IMR-90 (cell line): ENCODE results near the gene PPDPF. TPM values are rescaled to one million over a fixed set of nuclear protein-coding genes. Genes with fewer than 3 reads are reported as not detected.

Experiments used
- ATAC-seq: fragments of 200-7000 bp; cut with Tn5 transposase; 2 replicates; pipeline ENCODE4 v1.9.1; 2020; ENCODE audit warnings: low read depth, mild to moderate bottlenecking, moderate library complexity
- BruUV-seq: library from RNA; stranded (reverse); fragments of 400-500 nt; replicated peaks from 2 replicates; lab custom pipeline; 2021; lab: Mats Ljungman, UMichigan
- CTCF ChIA-PET: fragments of 300-600 bp; formaldehyde crosslinking; extraction: SDS; loops from one replicate; lab custom pipeline; 2021; ENCODE audit warnings: antibody characterized with exemption; lab: Yijun Ruan, JAX
- POLR2A ChIA-PET: fragments of 300-600 bp; sonication (Branson Sonifier 250); formaldehyde crosslinking; loops from one replicate; lab custom pipeline; 2022; ENCODE audit warnings: antibody characterized with exemption; ENCODE audit not compliant: unreplicated experiment; lab: Charles Lee
- DNase-seq: peaks from one replicate; pipeline ENCODE4 v3.0.0; 2013
- H2AFZ ChIP-seq: replicated peaks from 2 replicates; pipeline ENCODE3; 2013; ENCODE audit warnings: low read length, mild to moderate bottlenecking; ENCODE audit not compliant: poor library complexity
- H2AK5ac ChIP-seq: 2 replicates; pipeline ENCODE4 v1.6.1; 2013; ENCODE audit warnings: low read depth, low read length, inconsistent platforms
- H2AK9ac ChIP-seq: replicated peaks from 2 replicates; pipeline ENCODE3; 2013; ENCODE audit warnings: mild to moderate bottlenecking, low read depth, low read length, moderate library complexity; ENCODE audit not compliant: poor library complexity
- H2BK120ac ChIP-seq: 2 replicates; pipeline ENCODE4 v1.6.1; 2013; ENCODE audit warnings: low read depth, low read length, inconsistent platforms
- H2BK15ac ChIP-seq: 3 replicates; pipeline ENCODE4 v1.6.1; 2013; ENCODE audit warnings: low read depth, low read length, inconsistent platforms
- H2BK20ac ChIP-seq: 2 replicates; pipeline ENCODE4 v1.6.1; 2013; ENCODE audit warnings: low read depth, mild to moderate bottlenecking, inconsistent platforms, low read length, moderate library complexity
- H2BK5ac ChIP-seq: 2 replicates; pipeline ENCODE4 v1.6.1; 2013; ENCODE audit warnings: mild to moderate bottlenecking, low read depth, low read length, inconsistent platforms; ENCODE audit not compliant: poor library complexity, severe bottlenecking
- H3K14ac ChIP-seq: replicated peaks from 2 replicates; pipeline ENCODE4 v1.6.1; 2013; ENCODE audit warnings: low read depth, low read length, inconsistent platforms
- H3K18ac ChIP-seq: 2 replicates; pipeline ENCODE4 v1.6.1; 2013; ENCODE audit warnings: low read depth, low read length, control low read depth
- H3K23ac ChIP-seq: 2 replicates; pipeline ENCODE4 v1.6.1; 2013; ENCODE audit warnings: low read depth, low read length, inconsistent platforms
- H3K27ac ChIP-seq: 2 replicates; pipeline ENCODE4 v1.5.1; 2013; ENCODE audit warnings: mild to moderate bottlenecking, control low read depth, low read length; ENCODE audit not compliant: insufficient read depth
- H3K27me3 ChIP-seq: 2 replicates; pipeline ENCODE4 v1.6.1; 2013; ENCODE audit warnings: low read length; ENCODE audit not compliant: control insufficient read depth, insufficient read depth
- H3K36me3 ChIP-seq: 2 replicates; pipeline ENCODE4 v1.6.1; 2013; ENCODE audit warnings: low read length, mixed read lengths; ENCODE audit not compliant: control insufficient read depth, insufficient read depth
- H3K4ac ChIP-seq: 2 replicates; pipeline ENCODE4 v1.6.1; 2013; ENCODE audit warnings: low read depth, low read length, inconsistent platforms
- H3K4me1 ChIP-seq: 2 replicates; pipeline ENCODE4 v1.6.1; 2013; ENCODE audit warnings: low read length, mixed read lengths; ENCODE audit not compliant: control insufficient read depth, insufficient read depth
- H3K4me2 ChIP-seq: 2 replicates; pipeline ENCODE4 v1.6.1; 2013; ENCODE audit warnings: low read depth, mild to moderate bottlenecking, control low read depth, low read length, moderate library complexity
- H3K4me3 ChIP-seq: 2 replicates; pipeline ENCODE4 v1.5.1; 2013; ENCODE audit warnings: low read depth, mild to moderate bottlenecking, control low read depth, low read length, moderate library complexity; ENCODE audit not compliant: insufficient read depth
- H3K56ac ChIP-seq: 2 replicates; pipeline ENCODE4 v1.6.1; 2013; ENCODE audit warnings: low read length, inconsistent platforms; ENCODE audit not compliant: insufficient read depth; ENCODE audit errors: extremely low read depth
- H3K79me1 ChIP-seq, 2 experiments: 2 replicates each; pipeline ENCODE4 v1.6.1; 2013; ENCODE audit warnings: low read length in 2 of 2, inconsistent platforms in 1 of 2, low read depth in 1 of 2
- H3K9ac ChIP-seq: 2 replicates; pipeline ENCODE4 v1.6.1; 2013; ENCODE audit warnings: low read depth, low read length, control low read depth
- H3K9me1 ChIP-seq: 2 replicates; pipeline ENCODE4 v1.6.1; 2013; ENCODE audit warnings: low read length, inconsistent platforms; ENCODE audit not compliant: insufficient read depth
- H3K9me3 ChIP-seq: 2 replicates; pipeline ENCODE4 v1.6.1; 2013; ENCODE audit warnings: low read length; ENCODE audit not compliant: control insufficient read depth, insufficient read depth
- H4K20me1 ChIP-seq: 2 replicates; pipeline ENCODE4 v1.6.1; 2013; ENCODE audit warnings: low read length, inconsistent platforms; ENCODE audit not compliant: insufficient read depth
- H4K5ac ChIP-seq: 2 replicates; pipeline ENCODE4 v1.6.1; 2013; ENCODE audit warnings: mild to moderate bottlenecking, low read depth, low read length, control low read depth
- H4K8ac ChIP-seq, 2 experiments: 2 replicates each; pipeline ENCODE4 v1.6.1; 2013; ENCODE audit warnings: low read depth in 2 of 2, low read length in 2 of 2, control low read depth in 1 of 2, inconsistent platforms in 1 of 2
- H4K91ac ChIP-seq: 2 replicates; pipeline ENCODE4 v1.6.1; 2013; ENCODE audit warnings: low read depth, low read length, inconsistent platforms; ENCODE audit not compliant: insufficient read depth
- CEBPB ChIP-seq: IDR thresholded peaks from 2 replicates; pipeline ENCODE4 v1.6.1; 2012; ENCODE audit warnings: low read depth, low read length, improper control_type of control experiment
- WGBS, 2 experiments: methylation state at CpG; one replicate each; pipeline versions ENCODE4 v1.1.5 to v1.1.7; 2013; ENCODE audit warnings: missing lambda C conversion rate in 2 of 2; ENCODE audit not compliant: insufficient read length in 1 of 2; ENCODE audit errors: extremely low coverage in 2 of 2; 5-methylcytosine and 5-hydroxymethylcytosine counted together
- dilution Hi-C: fragments of 300-500 bp; cut with HindIII; formaldehyde crosslinking; loops from one replicate; pipeline ENCODE4 v1.14.3; 2018; ENCODE audit warnings: low sequenced_read_pairs; ENCODE audit not compliant: unreplicated experiment
- in situ Hi-C: fragments of 300-500 bp; cut with MboI; formaldehyde crosslinking; loops from 3 replicates; pipeline ENCODE4 v1.14.3; 2019; ENCODE audit warnings: low sequenced_read_pairs, inconsistent platforms, mixed read lengths
- intact Hi-C: fragments of 100-400 bp; cut with micrococcal nuclease; formaldehyde crosslinking; loops from 2 replicates; pipeline ENCODE4 v1.10.0; 2022
- polyA plus RNA-seq, 3 experiments: library from polyadenylated mRNA; depleted of rRNA; stranded (reverse); fragments of >200 nt; gene quantifications; 2 replicates each; pipeline ENCODE4 v1.2.3, GENCODE V29; 2012; ENCODE audit warnings: low replicate concordance in 1 of 3
- total RNA-seq: library from RNA; depleted of rRNA; stranded (reverse); fragments of >200 nt; gene quantifications from 2 replicates; pipeline ENCODE4 v1.2.3, GENCODE V29; 2012

PPDPF gene
- total and polyA plus RNA-seq, 2 of the 4 experiments (the other 2 are of a cell fraction), result 12.9 to 171 TPM

DNA sequence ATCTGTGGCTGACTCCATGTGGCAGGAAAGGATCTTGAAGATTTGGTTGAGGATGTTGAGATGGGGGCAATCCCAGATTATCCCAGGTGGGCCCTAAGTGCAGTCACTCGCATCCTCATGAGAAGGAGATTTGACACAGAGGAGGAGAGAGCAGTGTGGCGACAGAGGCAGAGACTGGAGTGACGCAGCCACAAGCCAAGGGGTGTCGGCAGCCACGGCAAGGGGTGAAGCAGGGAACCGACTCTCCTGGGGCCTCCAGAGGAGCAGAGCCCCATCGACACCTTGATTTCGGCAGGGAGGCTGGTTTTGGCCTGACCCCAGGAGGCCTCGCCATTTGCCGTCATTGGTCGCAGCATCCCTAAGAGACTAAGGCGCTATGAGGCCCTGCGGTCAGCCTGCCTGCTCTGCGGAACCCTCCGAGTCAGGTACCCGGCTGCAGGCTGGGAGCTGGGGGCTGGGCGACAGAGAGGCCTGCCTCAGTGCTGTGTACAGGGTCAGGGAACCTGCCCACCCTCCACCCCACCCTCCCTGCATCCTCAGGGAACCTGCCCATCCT, 34.2 kb upstream of the PPDPF start:
- Histone ChIP-seq H2AK9ac (peak overlapping the region; percentile 42), H2BK15ac (no peak overlapping the region), H3K27me3 (peaks cover 39% of the 10 kb centered on the region), H3K23ac (no peak overlapping the region), H3K9me1 (no peaks in the 10 kb centered on the region), H4K20me1 (no peaks in the 10 kb centered on the region; the same call in 1 of the 2 replicates), H4K91ac (no peak overlapping the region), H3K27ac (no peak overlapping the region), H3K56ac (no peak overlapping the region), H3K9ac (no peak overlapping the region), H2AK5ac (no peak overlapping the region), H3K14ac (no peak overlapping the region), H3K18ac (no peak overlapping the region), H2BK20ac (no peak overlapping the region), H2AFZ (no peak overlapping the region), H3K4me2 (no peak overlapping the region), H2BK5ac (no peak overlapping the region), H2BK120ac (no peak overlapping the region), H3K36me3 (no peaks in the 10 kb centered on the region), H3K79me1 (no peaks in the 10 kb centered on the region), H3K9me3 (no peaks in the 10 kb centered on the region), H4K8ac (no peak overlapping the region), H3K4me1 (no peaks in the 10 kb centered on the region), H3K4me3 (no peak overlapping the region), H3K4ac (no peak overlapping the region), H4K5ac (no peak overlapping the region)
- BruUV-seq, result no TSS peak
- CTCF ChIA-PET, result no interaction called here
- POLR2A ChIA-PET, result no interaction called here
- intact Hi-C loops (no loop called here), in situ Hi-C loops (no loop called here), dilution Hi-C loops (no loop called here)
- DNase-seq (no peak), ATAC-seq (no peak)
- no peak for TF ChIP-seq CEBPB
- WGBS, 2 experiments, result 81% methylated on average over 6 of the region's 17 CpGs; no CpG with 5 or more reads in 1 of the 2 experiments
